BE2C (cell line): ENCODE data around the gene ILF3.

Experiments used
- DNase-seq: peaks from one replicate; pipeline ENCODE4 v3.0.0-alpha.2; 2020
- H3K27me3 ChIP-seq: fragments of 250-450 bp; sonication (Bioruptor Pico); 2 replicates; pipeline ENCODE4 v1.5.1; 2020; ENCODE audit warnings: mild to moderate bottlenecking
- H3K36me3 ChIP-seq: fragments of 250-450 bp; sonication (Bioruptor Pico); 2 replicates; pipeline ENCODE4 v1.5.1; 2020; ENCODE audit warnings: mild to moderate bottlenecking
- H3K4me1 ChIP-seq: fragments of 250-450 bp; sonication (Bioruptor Pico); 2 replicates; pipeline ENCODE4 v1.5.1; 2020
- H3K4me3 ChIP-seq: 2 replicates; pipeline ENCODE4 v1.5.1; 2011; ENCODE audit warnings: low read depth, low read length
- H3K9me3 ChIP-seq: fragments of 250-450 bp; sonication (Bioruptor Pico); 2 replicates; pipeline ENCODE4 v1.5.1; 2020
- CTCF ChIP-seq: IDR thresholded peaks from 2 replicates; pipeline ENCODE4 v1.5.1; 2012; ENCODE audit warnings: mild to moderate bottlenecking, low read depth, low read length

ILF3 gene

DNA sequence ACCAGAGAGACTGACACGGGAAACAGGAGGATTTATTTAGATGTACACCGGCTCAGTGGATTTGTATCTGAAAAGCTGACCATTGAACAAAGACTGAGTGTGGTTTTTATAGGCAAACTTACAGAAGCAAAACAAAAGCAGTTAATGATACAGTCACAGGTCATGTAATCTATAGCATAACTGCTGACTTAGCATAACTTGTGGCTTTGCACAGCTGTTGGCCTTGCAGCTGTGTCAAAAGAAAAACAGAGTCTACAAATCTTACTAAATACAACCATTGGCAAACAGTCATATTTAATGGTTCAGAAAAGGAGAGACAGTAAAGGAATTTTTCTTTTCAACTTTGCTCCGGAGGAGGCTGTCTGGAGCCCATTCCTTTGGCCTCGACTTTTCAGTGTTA, 2.3 kb upstream of the ILF3 start:
- Histone ChIP-seq H3K4me3 (no peak overlapping the region), H3K27me3 (no peaks in the 10 kb centered on the region), H3K36me3 (peaks cover 19% of the 10 kb centered on the region), H3K4me1 (no peaks in the 10 kb centered on the region; the same call in 1 of the 2 replicates), H3K9me3 (no peaks in the 10 kb centered on the region)
- no peak for DNase-seq
- TF ChIP-seq CTCF, result no peak

DNA sequence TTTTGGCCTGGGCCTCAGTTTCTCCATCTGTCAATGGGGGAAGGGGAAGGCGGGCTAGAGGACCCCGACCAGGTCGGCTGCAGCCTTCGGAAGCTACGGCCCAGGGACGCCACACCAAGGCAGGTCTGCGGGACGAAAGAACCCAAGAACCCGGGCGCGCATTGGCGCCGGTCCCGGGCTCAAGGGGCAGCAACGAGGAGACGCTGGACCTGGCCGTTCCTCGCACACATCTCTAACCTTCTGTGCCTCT, 739 bp upstream of the ILF3 start:
- TF ChIP-seq CTCF, result no peak
- peaks cover 33% of the 10 kb centered on the region for H3K36me3 ChIP-seq
- H3K4me3 ChIP-seq, result peak overlapping the region; percentile 82
- H3K27me3 ChIP-seq, result no peaks in the 10 kb centered on the region
- no peak for DNase-seq
- H3K4me1 ChIP-seq, result no peaks in the 10 kb centered on the region; the same call in 1 of the 2 replicates
- no peaks in the 10 kb centered on the region for H3K9me3 ChIP-seq

GRCh38 chr19:10654610-10655456, 687 bp downstream of the ILF3 start:
- H3K4me1 ChIP-seq, result no peaks in the 10 kb centered on the region; the same call in 1 of the 2 replicates
- no peak for TF ChIP-seq CTCF
- no peaks in the 10 kb centered on the region for H3K9me3 ChIP-seq
- H3K4me3 ChIP-seq, result peak overlapping the region; percentile 82
- H3K36me3 ChIP-seq, result peaks cover 45% of the 10 kb centered on the region
- no peaks in the 10 kb centered on the region for H3K27me3 ChIP-seq
- DNase-seq, result peak; percentile 79

- peaks cover 53% of the 10 kb centered on the region for H3K36me3 ChIP-seq
- peak overlapping the region; percentile 82 for H3K4me3 ChIP-seq
- no peaks in the 10 kb centered on the region for H3K9me3 ChIP-seq
- peak; percentile 41 for DNase-seq
- TF ChIP-seq CTCF, result no peak
- peaks cover 3% of the 10 kb centered on the region; the same call in 1 of the 2 replicates for H3K4me1 ChIP-seq
- no peaks in the 10 kb centered on the region for H3K27me3 ChIP-seq
Observed at GRCh38 chr19:10655457-10656312, 1.5 kb downstream of the ILF3 start.

GRCh38 chr19:10660346-10660745, 6.2 kb downstream of the ILF3 start:
- Histone ChIP-seq H3K9me3 (no peaks in the 10 kb centered on the region), H3K27me3 (no peaks in the 10 kb centered on the region), H3K4me1 (peaks cover 3% of the 10 kb centered on the region), H3K36me3 (peaks cover 74% of the 10 kb centered on the region), H3K4me3 (no peak overlapping the region)
- TF ChIP-seq CTCF, result no peak
- DNase-seq, result no peak

DNA sequence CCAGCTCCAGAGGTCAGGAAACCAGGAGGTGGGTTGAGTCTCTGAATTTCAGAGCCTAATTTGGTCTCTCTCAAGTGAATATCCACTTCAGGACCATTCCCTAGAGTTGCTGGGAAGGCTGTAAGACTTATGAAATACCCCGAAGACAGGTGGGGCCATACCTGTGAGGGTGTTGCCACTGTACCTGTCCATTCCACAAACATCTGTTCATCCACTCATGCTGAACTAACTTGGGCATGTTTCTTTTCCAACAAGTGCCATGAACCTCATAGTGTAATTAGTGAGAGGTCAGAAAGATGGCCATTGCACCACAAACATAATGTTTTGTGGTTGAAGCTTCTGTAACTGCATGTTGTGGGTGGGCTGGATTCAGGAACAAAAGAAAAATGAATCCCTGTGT, 7.8 kb downstream of the ILF3 start:
- no peak overlapping the region for H3K4me3 ChIP-seq
- peaks cover 3% of the 10 kb centered on the region; the same call in 1 of the 2 replicates for H3K4me1 ChIP-seq
- H3K27me3 ChIP-seq, result no peaks in the 10 kb centered on the region
- no peaks in the 10 kb centered on the region for H3K9me3 ChIP-seq
- TF ChIP-seq CTCF, result no peak
- no peak for DNase-seq
- peaks cover 75% of the 10 kb centered on the region for H3K36me3 ChIP-seq
